HepG2 (cell line): Measurements from ENCODE around the gene COLEC12. TPM values are rescaled to one million over a fixed set of nuclear protein-coding genes. Genes with fewer than 3 reads are reported as not detected.

Source experiments
- ATAC-seq: fragments of 200-7000 bp; cut with Tn5 transposase; 3 replicates; pipeline ENCODE4 v1.9.1; 2020; ENCODE audit warnings: mild to moderate bottlenecking, moderate library complexity
- BruUV-seq: library from RNA; stranded (reverse); fragments of 400-500 nt; replicated peaks from 2 replicates; lab custom pipeline; 2021; lab: Mats Ljungman, UMichigan
- CTCF ChIA-PET: fragments of 300-600 bp; formaldehyde crosslinking; extraction: SDS; loops from one replicate; lab custom pipeline; 2021; ENCODE audit warnings: low total read pairs, inconsistent platforms, low intra/inter-chr PET ratio; lab: Yijun Ruan, JAX
- POLR2A ChIA-PET: fragments of 350-600 bp; sonication (Branson Sonifier 250); formaldehyde crosslinking; loops from one replicate; lab custom pipeline; 2020; ENCODE audit warnings: antibody characterized with exemption, inconsistent platforms; lab: Yijun Ruan, JAX
- DNase-seq: peaks from one replicate; pipeline ENCODE4 v3.0.0-alpha.2; 2015; ENCODE audit warnings: low spot score
- FAIRE-seq: peaks from 3 replicates; lab custom pipeline; 2011; peaks lifted over from hg19 to GRCh38; lab: Jason Lieb, UNC
- H2AFZ ChIP-seq: one replicate; pipeline ENCODE4 v1.6.1; 2011; ENCODE audit warnings: low read length, inconsistent platforms
- H3K27ac ChIP-seq: fragments of 300-600 bp; 3 replicates; pipeline ENCODE4 v1.8.0; 2011; ENCODE audit warnings: mixed run types, mild to moderate bottlenecking, mixed read lengths, low read length, inconsistent platforms; ENCODE audit not compliant: insufficient read depth; ENCODE audit errors: extremely low read length
- H3K27me3 ChIP-seq, 2 experiments: fragments of 200-600 bp in 1 of 2; 2 replicates in 1 of 2; 3 replicates in 1 of 2; pipeline versions ENCODE4 v1.6.0 to v1.8.0; 2011; ENCODE audit warnings: low read length in 2 of 2, mild to moderate bottlenecking in 2 of 2, moderate library complexity in 2 of 2, inconsistent platforms in 1 of 2; ENCODE audit not compliant: insufficient read depth in 2 of 2, control insufficient read depth in 1 of 2
- H3K36me3 ChIP-seq, 2 experiments: fragments of 200-600 bp in 1 of 2; replicated peaks in 1 of 2; 2 replicates in 1 of 2; 3 replicates in 1 of 2; pipeline versions ENCODE4 v1.5.1 to v1.8.0; 2011; ENCODE audit warnings: low read length in 2 of 2, inconsistent platforms in 1 of 2; ENCODE audit not compliant: insufficient read depth in 2 of 2, control insufficient read depth in 1 of 2
- H3K4me1 ChIP-seq: 2 replicates; pipeline ENCODE4 v1.5.1; 2012; ENCODE audit warnings: low read length, inconsistent platforms; ENCODE audit not compliant: insufficient read depth
- H3K4me2 ChIP-seq: 2 replicates; pipeline ENCODE4 v1.6.0; 2011; ENCODE audit warnings: low read depth, low read length, inconsistent platforms
- H3K4me3 ChIP-seq, 3 experiments: fragments of 200-600 bp in 1 of 3; sonication (generic), shearing (Covaris generic) in 1 of 3; replicated peaks in 1 of 3; 2 replicates each; pipeline ENCODE4 v1.5.1; 2011 to 2016; ENCODE audit warnings: low read length in 3 of 3, inconsistent platforms in 2 of 3, low read depth in 2 of 3, mild to moderate bottlenecking in 2 of 3, control low read depth in 1 of 3, mixed read lengths in 1 of 3; ENCODE audit not compliant: insufficient read depth in 1 of 3
- H3K79me2 ChIP-seq: one replicate; pipeline ENCODE4 v1.6.1; 2011; ENCODE audit warnings: low read length, inconsistent platforms; ENCODE audit not compliant: insufficient read depth
- H3K9ac ChIP-seq: 2 replicates; pipeline ENCODE4 v1.6.0; 2011; ENCODE audit warnings: mild to moderate bottlenecking, low read depth, low read length, inconsistent platforms; ENCODE audit not compliant: insufficient read depth
- H3K9me3 ChIP-seq: 2 replicates; pipeline ENCODE4 v1.5.1; 2012; ENCODE audit warnings: mild to moderate bottlenecking, low read length
- H4K20me1 ChIP-seq: 2 replicates; pipeline ENCODE4 v1.6.0; 2011; ENCODE audit warnings: inconsistent platforms, mild to moderate bottlenecking, low read length, moderate library complexity; ENCODE audit not compliant: insufficient read depth
- ARHGAP35 ChIP-seq: sonication (generic); formaldehyde crosslinking; IDR thresholded peaks from 2 replicates; pipeline ENCODE4 v1.9.0; 2022; ENCODE audit warnings: mild to moderate bottlenecking, inconsistent platforms, moderate library complexity, missing genetic modification reagents, borderline replicate concordance
- ASH2L ChIP-seq: fragments of 300-600, 200-600 bp; sonication (generic); IDR thresholded peaks from 2 replicates; pipeline ENCODE4 v1.7.0; 2017; ENCODE audit warnings: low read depth, mild to moderate bottlenecking, moderate library complexity, mixed read lengths, low read length; ENCODE audit not compliant: insufficient read length
- MTA1 ChIP-seq: sonication (generic); formaldehyde crosslinking; IDR thresholded peaks from 2 replicates; pipeline ENCODE4 v1.4.0; 2020; ENCODE audit warnings: missing genetic modification reagents, mild to moderate bottlenecking, borderline replicate concordance
- ZBTB21 ChIP-seq: sonication (generic); formaldehyde crosslinking; IDR thresholded peaks from 2 replicates; pipeline ENCODE4 v1.4.0; 2020; ENCODE audit warnings: missing genetic modification reagents
- ZNF496 ChIP-seq: sonication (generic); formaldehyde crosslinking; IDR thresholded peaks from 2 replicates; pipeline ENCODE4 v1.8.1; 2023; ENCODE audit warnings: mild to moderate bottlenecking, moderate library complexity, missing genetic modification reagents; ENCODE audit not compliant: insufficient replicate concordance
- ZNF558 ChIP-seq: sonication (generic); formaldehyde crosslinking; IDR thresholded peaks from 2 replicates; pipeline ENCODE4 v1.9.0; 2022; ENCODE audit warnings: mild to moderate bottlenecking, missing genetic modification reagents, borderline replicate concordance
- ZNF589 ChIP-seq: sonication (generic); formaldehyde crosslinking; conservative IDR thresholded peaks from 2 replicates; pipeline ENCODE4 v1.8.0; 2022; ENCODE audit warnings: mild to moderate bottlenecking, moderate library complexity, missing genetic modification reagents
- ZNF761 ChIP-seq: sonication (generic); formaldehyde crosslinking; conservative IDR thresholded peaks from 2 replicates; pipeline ENCODE4 v1.4.0; 2020; ENCODE audit warnings: mild to moderate bottlenecking, missing genetic modification reagents
- ZSCAN22 ChIP-seq: sonication (generic); formaldehyde crosslinking; IDR thresholded peaks from 2 replicates; pipeline ENCODE4 v1.4.0; 2020; ENCODE audit warnings: mild to moderate bottlenecking, missing genetic modification reagents
- WGBS: methylation state at CpG from one replicate; pipeline ENCODE4 v1.1.6; 2017; ENCODE audit warnings: low lambda C conversion rate; 5-methylcytosine and 5-hydroxymethylcytosine counted together
- in situ Hi-C: cut with HindIII; loops from 2 replicates; pipeline ENCODE4 v1.10.0; 2017; ENCODE audit warnings: low pct_unique_long_range_greater_than_20kb; ENCODE audit not compliant: extremely low pct_ligation_motif_present
- intact Hi-C: fragments of 100-400 bp; cut with micrococcal nuclease; formaldehyde crosslinking; loops from one replicate; pipeline ENCODE4 v1.10.0; 2022; ENCODE audit not compliant: unreplicated experiment
- polyA plus RNA-seq, 8 experiments: library from polyadenylated mRNA; depleted of rRNA in 3 of 8; stranded (reverse) in 7 of 8; unstranded in 1 of 8; fragments of >200 nt; fragmentation: Illumina TruSeq in 4 of 8; extraction: Trizol in 4 of 8; gene quantifications; 2 replicates each; pipeline versions ENCODE4 v1.2.1 to v1.2.3, GENCODE V29; 2011 to 2016; ENCODE audit warnings: low read depth in 4 of 8, missing spikeins in 1 of 8, mixed read lengths in 1 of 8; ENCODE audit not compliant: insufficient read depth in 1 of 8
- total RNA-seq, 5 experiments: library from RNA; depleted of rRNA; stranded (reverse); fragments of >200 nt; fragmentation: Illumina TruSeq; extraction: Trizol; gene quantifications; 2 replicates each; pipeline ENCODE4 v1.2.3, GENCODE V29; 2016; ENCODE audit warnings: low read depth in 1 of 5
- TF ChIP-seq, protein P1 (sequence below): sonication (generic); formaldehyde crosslinking; conservative IDR thresholded peaks from 2 replicates; pipeline ENCODE4 v1.8.0; 2022; ENCODE audit warnings: mild to moderate bottlenecking, moderate library complexity, missing genetic modification reagents
- TF ChIP-seq, protein P2 (sequence below): sonication (generic); formaldehyde crosslinking; IDR thresholded peaks from 2 replicates; pipeline ENCODE4 v1.4.0; 2020; ENCODE audit warnings: missing genetic modification reagents, mild to moderate bottlenecking, borderline replicate concordance

Gene COLEC12
- total and polyA plus RNA-seq, 2 of the 13 experiments (the other 11 are each of a cell fraction or from before 2014, with no cell fraction given), result 0.02 to 0.11 TPM

DNA sequence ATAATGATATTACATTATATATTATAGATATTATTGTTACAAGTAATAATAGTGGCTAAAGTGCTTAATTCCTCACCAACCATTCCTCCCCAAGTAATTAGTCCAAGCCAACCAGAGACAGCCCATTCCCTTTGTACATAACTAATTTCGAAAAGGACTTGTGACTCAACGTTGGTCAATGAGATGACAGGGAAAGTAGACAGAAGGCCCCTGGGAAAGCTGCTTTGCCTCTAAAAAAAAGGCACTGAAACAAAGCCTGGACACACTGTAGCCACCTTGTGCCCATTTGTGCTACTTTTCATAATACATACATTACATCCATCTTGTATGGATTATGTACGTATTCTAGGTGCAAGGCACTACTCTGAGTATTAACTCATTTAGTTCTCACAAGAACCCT lies 28.8 kb downstream of the COLEC12 start:
- H3K27ac ChIP-seq, result no peak overlapping the region
- intact Hi-C loops, result no loop called here
- H3K4me2 ChIP-seq, result no peak overlapping the region
- TF ChIP-seq MTA1 (CRISPR knock-in tag) (no peak), ZNF589 (CRISPR knock-in tag) (no peak), ASH2L (no peak), ZNF558 (CRISPR knock-in tag) (no peak), ZSCAN22 (no peak), ARHGAP35 (no peak), ZNF761 (CRISPR knock-in tag) (no peak), ZNF496 (CRISPR knock-in tag) (no peak), ZBTB21 (CRISPR knock-in tag) (no peak)
- TF ChIP-seq, protein P1, sequence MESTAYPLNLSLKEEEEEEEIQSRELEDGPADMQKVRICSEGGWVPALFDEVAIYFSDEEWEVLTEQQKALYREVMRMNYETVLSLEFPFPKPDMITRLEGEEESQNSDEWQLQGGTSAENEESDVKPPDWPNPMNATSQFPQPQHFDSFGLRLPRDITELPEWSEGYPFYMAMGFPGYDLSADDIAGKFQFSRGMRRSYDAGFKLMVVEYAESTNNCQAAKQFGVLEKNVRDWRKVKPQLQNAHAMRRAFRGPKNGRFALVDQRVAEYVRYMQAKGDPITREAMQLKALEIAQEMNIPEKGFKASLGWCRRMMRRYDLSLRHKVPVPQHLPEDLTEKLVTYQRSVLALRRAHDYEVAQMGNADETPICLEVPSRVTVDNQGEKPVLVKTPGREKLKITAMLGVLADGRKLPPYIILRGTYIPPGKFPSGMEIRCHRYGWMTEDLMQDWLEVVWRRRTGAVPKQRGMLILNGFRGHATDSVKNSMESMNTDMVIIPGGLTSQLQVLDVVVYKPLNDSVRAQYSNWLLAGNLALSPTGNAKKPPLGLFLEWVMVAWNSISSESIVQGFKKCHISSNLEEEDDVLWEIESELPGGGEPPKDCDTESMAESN (CRISPR knock-in tag), result no peak
- TF ChIP-seq, protein P2, sequence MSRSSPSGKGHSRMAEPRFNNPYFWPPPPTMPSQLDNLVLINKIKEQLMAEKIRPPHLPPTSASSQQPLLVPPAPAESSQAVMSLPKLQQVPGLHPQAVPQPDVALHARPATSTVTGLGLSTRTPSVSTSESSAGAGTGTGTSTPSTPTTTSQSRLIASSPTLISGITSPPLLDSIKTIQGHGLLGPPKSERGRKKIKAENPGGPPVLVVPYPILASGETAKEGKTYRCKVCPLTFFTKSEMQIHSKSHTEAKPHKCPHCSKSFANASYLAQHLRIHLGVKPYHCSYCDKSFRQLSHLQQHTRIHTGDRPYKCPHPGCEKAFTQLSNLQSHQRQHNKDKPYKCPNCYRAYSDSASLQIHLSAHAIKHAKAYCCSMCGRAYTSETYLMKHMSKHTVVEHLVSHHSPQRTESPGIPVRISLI (CRISPR knock-in tag), result no peak
- TF ChIP-seq, all 625 proteins: peak for 0
- Histone ChIP-seq H4K20me1 (no peaks in the 10 kb centered on the region), H3K36me3 (no peaks in the 10 kb centered on the region), H3K9me3 (no peaks in the 10 kb centered on the region), H3K4me1 (peaks cover 32% of the 10 kb centered on the region), H3K27me3 (no peaks in the 10 kb centered on the region), H3K9ac (no peak overlapping the region), H3K4me3 (no peak overlapping the region), H3K79me2 (no peaks in the 10 kb centered on the region), H2AFZ (no peak overlapping the region)
- ATAC-seq (no peak), DNase-seq (no peak), FAIRE-seq (no peak)
- no TSS peak for BruUV-seq
- in situ Hi-C loops, result no loop called here
- ChIA-PET POLR2A (no interaction called here), CTCF (no interaction called here)
- 33% methylated on average over 3 of the region's 3 CpGs for WGBS
